Mononuclear cell (primary cell): ENCODE measurements around the gene CFAP46. TPM values are rescaled to one million over a fixed set of nuclear protein-coding genes. Genes with fewer than 3 reads are reported as not detected.

ENCODE experiments used
- H3K27me3 ChIP-seq: 2 replicates; pipeline ENCODE4 v1.6.0; 2011; ENCODE audit warnings: low read length, control low read depth; ENCODE audit not compliant: insufficient read depth
- H3K4me1 ChIP-seq: 2 replicates; pipeline ENCODE4 v1.5.1; 2011; ENCODE audit warnings: mild to moderate bottlenecking, low read length, control low read depth; ENCODE audit not compliant: insufficient read depth
- H3K4me3 ChIP-seq: 2 replicates; pipeline ENCODE4 v1.5.1; 2011; ENCODE audit warnings: mild to moderate bottlenecking, low read length, moderate library complexity
- H3K9me3 ChIP-seq: 2 replicates; pipeline ENCODE4 v1.5.1; 2011; ENCODE audit warnings: low read depth, mild to moderate bottlenecking, control low read depth, low read length
- total RNA-seq: library from RNA; depleted of rRNA; stranded (reverse); fragments of >200 nt; gene quantifications from one replicate; pipeline ENCODE4 v1.2.3, GENCODE V29; 2012

The CFAP46 gene
- total RNA-seq, 1 donor = under 0.01 TPM

GRCh38 chr10:132817701-132818211 lies 124.6 kb downstream of the CFAP46 start:
- Histone ChIP-seq H3K4me1 (no peaks in the 10 kb centered on the region), H3K4me3 (no peak overlapping the region), H3K27me3 (no peaks in the 10 kb centered on the region), H3K9me3 (no peaks in the 10 kb centered on the region)

- no peaks in the 10 kb centered on the region for H3K27me3 ChIP-seq
- H3K9me3 ChIP-seq = no peaks in the 10 kb centered on the region
- H3K4me1 ChIP-seq = no peaks in the 10 kb centered on the region
- no peak overlapping the region for H3K4me3 ChIP-seq
These were observed 125.7 kb downstream of the CFAP46 start for GRCh38 chr10:132816718-132817117.

GRCh38 chr10:132815168-132815857 lies 127.1 kb downstream of the CFAP46 start:
- H3K4me3 ChIP-seq = no peak overlapping the region
- no peaks in the 10 kb centered on the region for H3K27me3 ChIP-seq
- H3K9me3 ChIP-seq = no peaks in the 10 kb centered on the region
- no peaks in the 10 kb centered on the region for H3K4me1 ChIP-seq

GRCh38 chr10:132814469-132814856 lies 127.9 kb downstream of the CFAP46 start:
- no peaks in the 10 kb centered on the region for H3K27me3 ChIP-seq
- H3K9me3 ChIP-seq = no peaks in the 10 kb centered on the region
- no peak overlapping the region for H3K4me3 ChIP-seq
- H3K4me1 ChIP-seq = no peaks in the 10 kb centered on the region

- Histone ChIP-seq H3K4me1 (no peaks in the 10 kb centered on the region), H3K9me3 (no peaks in the 10 kb centered on the region), H3K4me3 (no peak overlapping the region), H3K27me3 (no peaks in the 10 kb centered on the region)
These were observed 128.6 kb downstream of the CFAP46 start for GRCh38 chr10:132813560-132814468.

- H3K27me3 ChIP-seq = no peaks in the 10 kb centered on the region
- no peak overlapping the region for H3K4me3 ChIP-seq
- H3K4me1 ChIP-seq = no peaks in the 10 kb centered on the region
- H3K9me3 ChIP-seq = no peaks in the 10 kb centered on the region
These were observed 129.4 kb downstream of the CFAP46 start for GRCh38 chr10:132813001-132813401.

- H3K27me3 ChIP-seq = no peaks in the 10 kb centered on the region
- no peaks in the 10 kb centered on the region for H3K4me1 ChIP-seq
- H3K4me3 ChIP-seq = no peak overlapping the region
- H3K9me3 ChIP-seq = no peaks in the 10 kb centered on the region
These were observed 129.8 kb downstream of the CFAP46 start for GRCh38 chr10:132812520-132812919.

GRCh38 chr10:132811891-132812481 lies 130.4 kb downstream of the CFAP46 start:
- no peaks in the 10 kb centered on the region for H3K27me3 ChIP-seq
- no peaks in the 10 kb centered on the region for H3K9me3 ChIP-seq
- no peak overlapping the region for H3K4me3 ChIP-seq
- H3K4me1 ChIP-seq = no peaks in the 10 kb centered on the region

GRCh38 chr10:132810807-132811700 lies 131.3 kb downstream of the CFAP46 start:
- Histone ChIP-seq H3K4me1 (no peaks in the 10 kb centered on the region), H3K4me3 (no peak overlapping the region), H3K27me3 (no peaks in the 10 kb centered on the region), H3K9me3 (no peaks in the 10 kb centered on the region)

GRCh38 chr10:132810141-132810806 lies 132.1 kb downstream of the CFAP46 start:
- no peaks in the 10 kb centered on the region for H3K9me3 ChIP-seq
- H3K4me3 ChIP-seq = no peak overlapping the region
- H3K27me3 ChIP-seq = no peaks in the 10 kb centered on the region
- no peaks in the 10 kb centered on the region for H3K4me1 ChIP-seq

GRCh38 chr10:132809232-132810140 lies 132.9 kb downstream of the CFAP46 start:
- no peaks in the 10 kb centered on the region for H3K27me3 ChIP-seq
- H3K4me3 ChIP-seq = no peak overlapping the region
- H3K9me3 ChIP-seq = no peaks in the 10 kb centered on the region
- no peaks in the 10 kb centered on the region for H3K4me1 ChIP-seq

GRCh38 chr10:132808383-132809231 lies 133.8 kb downstream of the CFAP46 start:
- Histone ChIP-seq H3K4me1 (no peaks in the 10 kb centered on the region), H3K9me3 (no peaks in the 10 kb centered on the region), H3K4me3 (no peak overlapping the region), H3K27me3 (no peaks in the 10 kb centered on the region)
